ENCODE results near the gene SEC63.

DNA sequence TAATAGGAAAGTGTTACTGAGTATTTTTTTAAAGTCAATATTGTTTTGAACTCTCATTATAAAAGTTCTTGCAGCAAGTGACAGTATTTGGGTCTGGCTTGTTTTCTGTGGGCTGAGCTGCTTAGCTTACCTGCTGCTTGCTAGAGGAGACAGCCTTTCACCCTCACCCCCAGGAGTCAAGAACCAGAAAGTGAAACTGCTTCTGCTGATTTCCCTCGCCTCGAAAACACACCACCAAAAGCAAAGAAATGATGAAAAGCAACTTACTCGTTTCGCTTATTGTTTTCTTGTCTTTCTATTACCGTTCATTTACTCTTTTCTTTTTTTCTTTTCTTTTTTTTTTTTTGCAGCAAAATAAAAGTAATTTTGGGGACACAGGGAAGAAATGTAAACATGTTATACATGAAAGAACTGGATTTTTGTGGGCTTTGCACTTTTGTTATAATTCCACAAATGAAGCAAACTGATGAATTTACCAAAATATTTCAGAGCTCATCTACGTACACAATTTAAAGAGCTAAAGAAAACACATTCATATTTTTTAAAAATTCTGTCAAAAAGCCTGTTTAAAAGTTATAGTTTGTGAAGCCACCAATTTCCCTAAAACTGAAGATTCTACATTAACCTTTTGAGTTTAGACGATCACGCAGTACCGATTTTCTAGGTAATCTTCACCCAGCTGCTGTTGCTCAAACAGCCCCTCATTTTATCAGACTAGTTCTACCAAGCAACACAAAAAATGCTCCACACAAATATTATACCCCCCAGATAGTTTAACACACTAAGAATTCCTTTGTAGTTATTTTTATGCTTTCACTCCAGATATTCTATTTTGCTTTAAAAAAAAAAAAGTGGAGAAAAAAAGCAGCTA is 135.6 kb downstream of the SEC63 start:
- TF ChIP-seq POLR2A (IDR thresholded peaks at IDR 0.05; ENCODE audit: low read depth, low read length) (no peak), POLR2AphosphoS5 (IDR thresholded peaks at IDR 0.05; ENCODE audit: low read depth, low read length) (no peak)
